HT1080 (cell line): ENCODE data around the gene PNLIPRP2. TPM values are rescaled to one million over a fixed set of nuclear protein-coding genes. Genes with fewer than 3 reads are reported as not detected.

Source experiments
- DNase-seq: peaks from one replicate; pipeline ENCODE4 v3.0.0-alpha.2; 2015; ENCODE audit warnings: low read depth
- total RNA-seq: library from RNA; depleted of rRNA; stranded (reverse); fragments of >200 nt; shearing (Covaris generic); gene quantifications from 2 replicates; pipeline ENCODE4 v1.2.3, GENCODE V29; 2014

The PNLIPRP2 gene
- total RNA-seq, 1 experiment from 2014 or later = not detected

GRCh38 chr10:116612107-116612769 is 8.5 kb upstream of the PNLIPRP2 start:
- no peak for DNase-seq

DNA sequence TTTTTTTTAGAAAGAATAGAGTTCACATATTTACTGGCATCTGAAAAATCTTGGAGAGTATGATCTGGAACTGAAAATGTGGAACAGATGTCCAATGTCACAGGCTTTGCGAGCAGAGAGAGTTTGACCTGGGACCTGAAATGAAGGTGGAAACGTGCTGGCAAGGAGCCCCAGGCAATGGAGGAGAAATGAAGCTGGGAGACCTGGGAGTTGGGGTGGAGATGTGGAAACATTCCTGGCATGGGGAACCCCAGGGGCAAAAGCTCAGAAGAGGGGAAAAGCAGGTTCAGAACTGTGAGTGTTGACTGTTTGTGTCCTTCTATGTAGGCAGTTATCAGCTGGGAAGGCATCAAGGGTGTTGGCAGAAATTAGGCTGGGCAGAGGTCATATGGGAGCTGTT is 7.3 kb upstream of the PNLIPRP2 start:
- DNase-seq = no peak

- no peak for DNase-seq
Observed at GRCh38 chr10:116614796-116615195, 6.0 kb upstream of the PNLIPRP2 start.

DNA sequence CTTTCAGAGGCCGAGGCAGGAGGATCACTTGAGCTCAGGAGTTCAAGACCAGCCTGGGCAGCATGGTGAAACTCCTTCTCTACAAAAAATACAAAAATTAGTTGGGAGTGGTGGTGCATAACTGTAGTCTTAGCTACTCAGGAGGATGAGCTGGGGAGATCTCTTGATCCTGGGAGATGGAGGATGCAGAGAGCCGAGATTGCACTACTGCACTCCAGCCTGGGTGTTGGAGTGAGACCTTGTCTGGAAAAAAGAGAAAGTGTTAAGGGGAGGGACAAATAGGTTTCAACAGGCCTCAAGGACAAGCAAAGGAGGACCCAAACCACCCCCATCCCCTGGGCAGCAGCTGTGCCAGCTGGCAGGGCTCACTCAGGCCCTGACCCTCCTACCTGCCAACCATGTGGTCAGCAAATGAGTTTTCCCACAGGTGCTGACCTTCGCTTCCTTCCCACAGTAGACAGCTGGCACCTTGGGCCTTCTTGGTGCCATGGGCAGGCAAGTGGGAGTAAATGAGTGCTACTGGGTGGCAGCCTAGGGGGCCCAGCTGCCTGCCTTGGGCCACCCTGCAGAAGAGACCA is 5.5 kb upstream of the PNLIPRP2 start:
- no peak for DNase-seq

GRCh38 chr10:116621476-116621875 is 723 bp downstream of the PNLIPRP2 start:
- no peak for DNase-seq

DNA sequence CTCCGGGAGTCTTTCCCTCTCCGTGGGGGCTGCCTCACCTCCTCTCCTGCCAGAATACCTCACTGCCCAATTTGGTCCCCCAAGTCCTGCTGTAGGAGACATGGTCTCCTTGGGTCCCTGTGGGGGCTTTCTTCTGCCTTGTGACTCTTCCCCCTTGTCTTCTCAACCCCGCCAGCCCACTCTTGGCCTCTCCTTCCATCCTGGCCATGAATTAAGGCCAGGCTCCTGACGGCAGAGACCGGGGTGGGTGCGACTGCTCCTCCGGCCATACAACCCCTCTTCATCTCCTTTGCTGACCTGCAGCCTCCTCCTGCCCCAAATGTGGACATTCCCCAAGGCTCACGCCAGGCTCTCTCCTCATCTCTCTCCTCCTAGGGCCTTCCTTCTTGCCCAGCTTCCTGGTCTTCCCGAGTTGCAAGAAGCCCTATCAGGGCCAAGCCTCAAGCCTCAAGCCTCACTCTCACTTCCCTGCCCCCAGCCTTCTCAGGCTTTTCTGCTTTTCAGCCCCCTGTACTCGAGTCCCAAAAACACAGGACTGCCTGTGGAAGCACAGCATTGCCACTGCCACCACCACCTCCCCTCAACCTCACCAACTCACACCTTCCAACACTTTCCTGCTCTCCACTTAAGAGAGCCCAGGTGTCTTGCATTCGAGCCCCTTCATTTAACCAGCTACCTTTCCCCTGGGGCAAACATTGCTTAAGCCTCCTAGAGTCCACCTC is 1.3 kb downstream of the PNLIPRP2 start:
- DNase-seq = no peak

- DNase-seq = no peak
Observed at GRCh38 chr10:116625845-116626244, 5.1 kb downstream of the PNLIPRP2 start.

DNA sequence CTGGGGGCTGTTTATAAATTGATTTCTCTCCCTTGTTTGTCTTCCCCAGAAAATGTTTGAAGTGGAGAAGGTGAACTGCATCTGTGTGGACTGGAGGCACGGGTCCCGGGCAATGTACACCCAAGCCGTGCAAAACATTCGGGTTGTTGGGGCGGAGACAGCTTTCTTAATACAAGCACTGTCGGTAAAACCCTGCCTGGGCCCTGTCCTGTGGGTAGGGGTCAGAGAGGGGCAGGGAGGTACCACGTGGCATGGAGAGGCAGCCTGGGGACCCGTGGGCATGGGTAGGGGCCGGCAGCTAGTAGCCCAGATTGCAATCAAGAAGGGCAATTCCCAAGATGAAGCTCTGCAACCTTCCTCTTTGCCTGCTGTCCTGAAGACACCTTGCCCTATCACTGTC is 6.1 kb downstream of the PNLIPRP2 start:
- no peak for DNase-seq

GRCh38 chr10:116627386-116627933 is 6.7 kb downstream of the PNLIPRP2 start:
- peak; percentile 14 for DNase-seq

GRCh38 chr10:116629340-116629739 is 8.6 kb downstream of the PNLIPRP2 start:
- DNase-seq = no peak

GRCh38 chr10:116630020-116630419 is 9.3 kb downstream of the PNLIPRP2 start:
- DNase-seq = no peak

GRCh38 chr10:116631871-116632295 is 11.1 kb downstream of the PNLIPRP2 start:
- DNase-seq = no peak

- DNase-seq = no peak
Observed at GRCh38 chr10:116632596-116633215, 12.0 kb downstream of the PNLIPRP2 start.

DNA sequence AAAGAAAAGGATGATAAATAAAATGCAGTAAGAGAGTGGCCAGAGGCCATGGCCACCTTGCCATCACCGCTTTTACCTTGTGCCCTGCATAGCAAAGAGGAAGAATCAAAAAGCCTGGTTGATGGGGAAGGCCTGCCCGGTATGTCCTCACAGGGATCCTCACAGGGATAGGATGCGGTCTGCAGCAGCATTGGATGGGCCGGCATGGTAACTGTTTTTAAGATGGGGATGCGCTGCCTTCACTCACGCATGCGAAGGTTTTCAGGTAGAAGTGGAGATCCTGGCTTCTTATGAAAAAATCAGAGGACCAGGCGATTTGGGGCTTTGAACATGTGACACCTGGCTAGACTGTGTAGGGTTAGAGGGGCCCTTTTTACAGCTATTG is 12.5 kb downstream of the PNLIPRP2 start:
- DNase-seq = no peak

DNA sequence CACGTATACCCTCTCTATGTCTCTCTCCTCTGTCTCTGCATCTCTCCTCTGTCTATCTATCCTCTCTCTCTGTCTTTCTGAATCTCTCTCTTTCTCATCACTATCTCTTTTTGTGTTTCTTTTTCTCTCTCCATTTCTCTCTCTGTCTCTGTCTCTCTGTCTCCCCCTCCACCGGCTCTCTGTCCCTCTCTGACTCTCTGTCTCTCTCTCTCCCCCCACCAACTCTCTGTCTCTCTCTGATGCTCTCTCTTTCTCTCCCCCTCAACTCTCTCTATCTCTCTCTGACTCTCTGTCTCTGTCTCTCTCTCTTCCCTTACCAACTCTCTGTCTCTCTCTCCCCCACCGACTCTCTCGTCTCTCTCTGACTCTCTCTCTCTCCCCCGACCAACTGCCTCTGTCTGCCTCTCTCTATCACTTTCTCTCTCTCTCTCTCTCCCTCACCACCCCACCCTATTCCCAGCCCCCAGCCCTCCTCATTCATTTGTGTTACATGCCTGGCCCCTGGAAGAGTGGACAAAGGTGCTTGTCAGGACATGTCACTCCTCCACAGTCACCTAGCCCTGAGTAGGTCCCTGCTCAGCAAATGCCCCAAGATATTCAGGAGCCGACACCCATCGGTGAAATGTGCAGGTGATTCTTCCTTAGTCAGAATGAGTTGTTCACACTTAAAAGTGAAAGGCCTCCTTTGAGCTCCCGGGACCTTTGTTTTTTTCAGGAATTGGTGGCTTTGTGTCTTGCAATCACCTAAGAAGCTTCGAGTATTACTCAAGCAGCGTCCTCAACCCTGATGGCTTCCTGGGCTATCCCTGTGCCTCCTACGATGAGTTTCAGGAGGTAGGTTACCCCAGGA is 13.6 kb downstream of the PNLIPRP2 start:
- no peak for DNase-seq

DNA sequence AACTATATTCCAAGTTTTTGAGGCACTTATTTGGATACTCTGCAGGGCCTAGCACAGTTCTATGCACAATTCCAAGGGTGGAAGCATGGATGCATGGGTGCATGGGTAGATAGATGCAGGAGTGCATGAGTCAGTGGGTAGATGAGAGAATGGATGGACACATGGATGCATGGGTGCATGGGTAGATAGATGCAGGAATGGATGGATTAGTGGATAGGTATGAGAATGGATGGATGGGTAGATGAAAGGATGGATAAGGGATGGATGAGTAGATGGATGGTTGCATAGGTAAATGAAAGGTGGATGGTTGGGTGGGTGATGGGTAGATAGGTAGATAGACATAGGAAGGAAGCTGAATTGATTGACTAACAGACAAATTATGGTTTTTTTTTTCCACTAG is 15.6 kb downstream of the PNLIPRP2 start:
- no peak for DNase-seq

GRCh38 chr10:116636976-116637375 is 16.2 kb downstream of the PNLIPRP2 start:
- DNase-seq = no peak

DNA sequence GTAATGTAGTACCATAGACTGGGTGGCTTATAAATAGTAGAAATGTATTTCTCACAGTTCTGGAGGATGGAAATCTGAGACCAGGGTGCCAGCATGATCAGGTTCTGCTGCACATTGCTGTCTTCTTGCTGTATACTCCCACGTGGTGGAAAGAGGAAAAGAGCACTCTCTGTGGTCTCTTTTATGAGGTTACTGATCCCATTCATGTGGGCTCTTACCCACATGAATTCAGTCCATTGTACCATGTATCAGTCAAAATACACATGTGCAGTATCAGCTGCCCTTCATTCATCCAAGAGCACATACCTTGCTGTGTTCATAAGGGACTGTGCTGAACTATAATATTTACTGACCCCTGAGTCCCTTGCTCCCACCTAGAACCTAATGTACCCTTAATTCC is 17.1 kb downstream of the PNLIPRP2 start:
- peak; percentile 15 for DNase-seq

- DNase-seq = no peak
Observed at GRCh38 chr10:116646502-116646901, 25.7 kb downstream of the PNLIPRP2 start.

- DNase-seq = no peak
Observed at GRCh38 chr10:116648903-116649302, 28.1 kb downstream of the PNLIPRP2 start.

- DNase-seq = no peak
Observed at GRCh38 chr10:116653885-116654284, 33.1 kb downstream of the PNLIPRP2 start.
